Gastroesophageal sphincter (tissue), 4 donors: ENCODE data around the gene CNKSR3. TPM values are rescaled to one million over a fixed set of nuclear protein-coding genes. Genes with fewer than 3 reads are reported as not detected.
A peak's percentile ranks its signal among the peaks of the same experiment; 100 is the strongest.

Experiments
- ATAC-seq: fragments of 150-250 bp; one replicate; pipeline ENCODE4 v1.9.1; 2016; ENCODE audit warnings: mild to moderate bottlenecking, moderate library complexity
- H3K27ac ChIP-seq, 4 donors: fragments of 200-600 bp; sonication (generic) in 3 of 4; 1 replicate in 3 of 4; 2 replicates in 1 of 4; pipeline ENCODE4 v1.5.1; 2016 to 2019
- H3K27me3 ChIP-seq: fragments of 200-600 bp; sonication (generic); one replicate; pipeline ENCODE4 v1.5.1; 2019
- H3K36me3 ChIP-seq, 2 donors: fragments of 200-600 bp; sonication (generic); one replicate each; pipeline ENCODE4 v1.5.1; 2019; ENCODE audit warnings: control low read depth in 1 of 2
- H3K4me1 ChIP-seq, 3 donors: fragments of 200-600 bp; sonication (generic); 1 replicate in 2 of 3; 2 replicates in 1 of 3; pipeline ENCODE4 v1.5.1; 2016 to 2019; ENCODE audit warnings: control low read depth in 2 of 3
- H3K4me3 ChIP-seq, 2 donors: fragments of 200-600 bp; sonication (generic); one replicate each; pipeline ENCODE4 v1.5.1; 2019; ENCODE audit warnings: mild to moderate bottlenecking in 1 of 2, moderate library complexity in 1 of 2
- H3K9me3 ChIP-seq, 3 donors: fragments of 200-600 bp; sonication (generic); one replicate each; pipeline ENCODE4 v1.5.1; 2017 to 2019; ENCODE audit warnings: control low read depth in 2 of 3
- CTCF ChIP-seq, 4 experiments: fragments of 200-600 bp in 2 of 4; fragments of 450-650 bp in 2 of 4; sonication (generic) in 1 of 4; IDR thresholded peaks; one replicate each; pipeline ENCODE4 v1.5.1; 2017 to 2019; ENCODE audit warnings: antibody characterized with exemption in 4 of 4, mild to moderate bottlenecking in 2 of 4, moderate library complexity in 2 of 4
- EP300 ChIP-seq: sonication (generic); formaldehyde crosslinking; IDR thresholded peaks from one replicate; pipeline ENCODE4 v1.6.1; 2017; ENCODE audit warnings: antibody characterized with exemption, mild to moderate bottlenecking
- POLR2A ChIP-seq, 2 donors: fragments of 450-650 bp; IDR thresholded peaks; one replicate each; pipeline ENCODE4 v1.6.1; 2017; ENCODE audit warnings: antibody characterized with exemption in 2 of 2, mild to moderate bottlenecking in 2 of 2, moderate library complexity in 1 of 2
- POLR2AphosphoS5 ChIP-seq: sonication (generic); formaldehyde crosslinking; IDR thresholded peaks from one replicate; pipeline ENCODE4 v1.6.1; 2017; ENCODE audit warnings: antibody characterized with exemption
- WGBS, 2 donors: methylation state at CpG; one replicate each; pipeline ENCODE4 v1.1.5; 2018; ENCODE audit warnings: low coverage in 1 of 2; 5-methylcytosine and 5-hydroxymethylcytosine counted together
- total RNA-seq, 4 donors: library from RNA; depleted of rRNA; stranded (reverse); fragments of >200 nt; gene quantifications; one replicate each; pipeline ENCODE4 v1.1.0, GENCODE V29; 2016

CNKSR3 gene
- total RNA-seq, 4 donors from 2014 or later = 12.9 to 28.9 (median 16.0) TPM

- 22 to 52% methylated on average over 4 of the region's 4 CpGs for WGBS, 2 donors
- no peak for ATAC-seq
- H3K4me1 ChIP-seq = peaks cover 0 to 46% (median 0%) of the 10 kb centered on the region in 3 donors
- H3K36me3 ChIP-seq = no peaks in the 10 kb centered on the region
- H3K27me3 ChIP-seq = no peaks in the 10 kb centered on the region
- peak overlapping the region in 1 of 4 donors; percentile 7 for H3K27ac ChIP-seq
- no peak overlapping the region for H3K4me3 ChIP-seq
- TF ChIP-seq POLR2A (IDR thresholded peaks at IDR 0.05) (no peak), CTCF (IDR thresholded peaks at IDR 0.05) (no peak)
- H3K9me3 ChIP-seq = no peaks in the 10 kb centered on the region
Observed at GRCh38 chr6:154496186-154496585, 14.3 kb downstream of the CNKSR3 start.

GRCh38 chr6:154494592-154495311 is 15.7 kb downstream of the CNKSR3 start:
- TF ChIP-seq POLR2AphosphoS5 (no peak), CTCF (IDR thresholded peaks at IDR 0.05) (no peak), EP300 (no peak), POLR2A (IDR thresholded peaks at IDR 0.05) (no peak)
- Histone ChIP-seq H3K4me1 (peaks cover 0 to 44% (median 0%) of the 10 kb centered on the region in 3 donors), H3K9me3 (no peaks in the 10 kb centered on the region), H3K36me3 (no peaks in the 10 kb centered on the region), H3K27ac (peak overlapping the region in 1 of 4 donors; percentile 23), H3K4me3 (no peak overlapping the region), H3K27me3 (no peaks in the 10 kb centered on the region)
- 63 to 78% methylated on average over 3 to 5 of the region's 5 CpGs for WGBS, 2 donors
- no peak for ATAC-seq

GRCh38 chr6:154491567-154492470 is 18.7 kb downstream of the CNKSR3 start:
- TF ChIP-seq CTCF (IDR thresholded peaks at IDR 0.05) (no peak), POLR2AphosphoS5 (no peak), POLR2A (IDR thresholded peaks at IDR 0.05) (no peak), EP300 (no peak)
- H3K36me3 ChIP-seq = no peaks in the 10 kb centered on the region
- 73 to 83% methylated on average over 5 of the region's 5 CpGs for WGBS, 2 donors
- no peaks in the 10 kb centered on the region for H3K9me3 ChIP-seq
- no peak for ATAC-seq
- H3K4me3 ChIP-seq = no peak overlapping the region
- peak overlapping the region in 2 of 4 donors; percentile 15 to 48 for H3K27ac ChIP-seq
- H3K27me3 ChIP-seq = no peaks in the 10 kb centered on the region
- peaks cover 0 to 69% (median 4%) of the 10 kb centered on the region in 3 donors for H3K4me1 ChIP-seq

GRCh38 chr6:154489822-154490221 is 20.7 kb downstream of the CNKSR3 start:
- WGBS, 2 donors = 59 to 90% methylated on average over 2 to 5 of the region's 5 CpGs
- no peaks in the 10 kb centered on the region for H3K36me3 ChIP-seq
- H3K4me3 ChIP-seq = no peak overlapping the region
- no peak for ATAC-seq
- no peaks in the 10 kb centered on the region for H3K9me3 ChIP-seq
- H3K27ac ChIP-seq = peak overlapping the region in 2 of 4 donors; percentile 2 to 78
- peaks cover 0 to 61% (median 4%) of the 10 kb centered on the region in 3 donors for H3K4me1 ChIP-seq
- no peak for TF ChIP-seq EP300
- TF ChIP-seq CTCF (IDR thresholded peaks at IDR 0.05) = no peak
- TF ChIP-seq POLR2AphosphoS5 = no peak
- no peak for TF ChIP-seq POLR2A (IDR thresholded peaks at IDR 0.05)
- no peaks in the 10 kb centered on the region for H3K27me3 ChIP-seq
